Upper lobe of right lung (tissue), 1 donor: ENCODE results near the gene RIPK1. TPM values are rescaled to one million over a fixed set of nuclear protein-coding genes. Genes with fewer than 3 reads are reported as not detected.

Experiments
- ATAC-seq: fragments of 200-7000 bp; cut with Tn5 transposase; one replicate; pipeline ENCODE4 v1.9.1; 2020; ENCODE audit warnings: mild to moderate bottlenecking, moderate library complexity
- DNase-seq: peaks from one replicate; pipeline ENCODE4 v3.0.0-alpha.2; 2020
- H3K27ac ChIP-seq: fragments of 200-600 bp; one replicate; pipeline ENCODE4 v1.8.0; 2022
- H3K27me3 ChIP-seq: fragments of 200-600 bp; one replicate; pipeline ENCODE4 v1.8.0; 2022; ENCODE audit warnings: mild to moderate bottlenecking
- H3K36me3 ChIP-seq: fragments of 200-600 bp; one replicate; pipeline ENCODE4 v1.8.0; 2022
- H3K4me1 ChIP-seq: fragments of 200-600 bp; one replicate; pipeline ENCODE4 v1.8.0; 2022
- H3K4me3 ChIP-seq: fragments of 200-600 bp; one replicate; pipeline ENCODE4 v1.8.0; 2022; ENCODE audit warnings: mild to moderate bottlenecking
- H3K9me3 ChIP-seq: fragments of 200-600 bp; one replicate; pipeline ENCODE4 v1.8.0; 2022
- CTCF ChIP-seq: fragments of 200-600 bp; IDR thresholded peaks from one replicate; pipeline ENCODE4 v1.8.0; 2022; ENCODE audit warnings: antibody characterized with exemption
- intact Hi-C: fragments of 100-400 bp; cut with DNase I; formaldehyde crosslinking; loops from one replicate; pipeline ENCODE4 v1.11.0; 2022
- total RNA-seq: library from RNA; stranded (reverse); fragmentation: NEBNext Ultra II Directional; extraction: Animal tissue kit (Norgen Biotek cat#: 25700); gene quantifications from one replicate; pipeline ENCODE4 v1.2.1, GENCODE V29; 2021
- donor health status: DM: no; HTN: yes; CAD: no; lungs with severe emphysema.

RIPK1 gene
- total RNA-seq, 1 donor from 2014 or later: 24.4 TPM

GRCh38 chr6:3142536-3142935 lies 74.2 kb downstream of the RIPK1 start:
- DNase-seq (no peak), ATAC-seq (no peak)
- no peak overlapping the region for H3K4me3 ChIP-seq
- H3K27ac ChIP-seq: no peak overlapping the region
- intact Hi-C loops: no loop called here
- no peak for TF ChIP-seq CTCF
- no peaks in the 10 kb centered on the region for H3K9me3 ChIP-seq
- H3K27me3 ChIP-seq: no peaks in the 10 kb centered on the region
- H3K36me3 ChIP-seq: peaks cover under 1% of the 10 kb centered on the region
- peaks cover 9% of the 10 kb centered on the region for H3K4me1 ChIP-seq

- Histone ChIP-seq H3K27me3 (no peaks in the 10 kb centered on the region), H3K4me3 (no peak overlapping the region), H3K36me3 (no peaks in the 10 kb centered on the region), H3K27ac (no peak overlapping the region), H3K4me1 (peaks cover 9% of the 10 kb centered on the region), H3K9me3 (no peaks in the 10 kb centered on the region)
- TF ChIP-seq CTCF: no peak
- DNase-seq (no peak), ATAC-seq (no peak)
- intact Hi-C loops: no loop called here
Observed at GRCh38 chr6:3143158-3143557, 74.9 kb downstream of the RIPK1 start.

GRCh38 chr6:3144571-3144970 lies 76.3 kb downstream of the RIPK1 start:
- no peak overlapping the region for H3K4me3 ChIP-seq
- no peaks in the 10 kb centered on the region for H3K36me3 ChIP-seq
- ATAC-seq (no peak), DNase-seq (no peak)
- intact Hi-C loops: no loop called here
- no peaks in the 10 kb centered on the region for H3K27me3 ChIP-seq
- no peaks in the 10 kb centered on the region for H3K9me3 ChIP-seq
- TF ChIP-seq CTCF: no peak
- H3K4me1 ChIP-seq: peaks cover 4% of the 10 kb centered on the region
- no peak overlapping the region for H3K27ac ChIP-seq

GRCh38 chr6:3147914-3148757 lies 79.8 kb downstream of the RIPK1 start:
- intact Hi-C loops: no loop called here
- no peak for TF ChIP-seq CTCF
- ATAC-seq (no peak), DNase-seq (no peak)
- H3K27me3 ChIP-seq: no peaks in the 10 kb centered on the region
- H3K36me3 ChIP-seq: no peaks in the 10 kb centered on the region
- no peak overlapping the region for H3K4me3 ChIP-seq
- H3K9me3 ChIP-seq: no peaks in the 10 kb centered on the region
- H3K4me1 ChIP-seq: no peaks in the 10 kb centered on the region
- no peak overlapping the region for H3K27ac ChIP-seq

GRCh38 chr6:3151691-3152090 lies 83.4 kb downstream of the RIPK1 start:
- ATAC-seq: no peak
- no peak for DNase-seq
- Histone ChIP-seq H3K27ac (no peak overlapping the region), H3K4me1 (no peaks in the 10 kb centered on the region), H3K9me3 (no peaks in the 10 kb centered on the region), H3K27me3 (no peaks in the 10 kb centered on the region), H3K36me3 (peaks cover 6% of the 10 kb centered on the region), H3K4me3 (no peak overlapping the region)
- TF ChIP-seq CTCF: no peak
- intact Hi-C loops: no loop called here
